Liver (tissue), 9 donors: ENCODE measurements around the gene AKAP12. TPM values are rescaled to one million over a fixed set of nuclear protein-coding genes. Genes with fewer than 3 reads are reported as not detected.

ENCODE experiments used
- DNase-seq: peaks from one replicate; pipeline ENCODE4 v3.0.0-alpha.2; 2017; ENCODE audit warnings: low spot score
- H3K27ac ChIP-seq, 2 donors: one replicate each; pipeline ENCODE4 v1.7.0; 2013; ENCODE audit warnings: inconsistent platforms in 2 of 2, low read length in 2 of 2, control low read depth in 1 of 2, low read depth in 1 of 2, mild to moderate bottlenecking in 1 of 2
- H3K27me3 ChIP-seq, 4 donors: one replicate each; pipeline versions ENCODE4 v1.6.1 to v1.7.0; 2013; ENCODE audit warnings: low read length in 3 of 4, inconsistent platforms in 1 of 4, mild to moderate bottlenecking in 1 of 4, moderate library complexity in 1 of 4; ENCODE audit not compliant: control insufficient read depth in 4 of 4, insufficient read depth in 4 of 4
- H3K36me3 ChIP-seq, 4 donors: one replicate each; pipeline versions ENCODE4 v1.6.1 to v1.7.0; 2013; ENCODE audit warnings: low read length in 3 of 4, mild to moderate bottlenecking in 3 of 4, low read depth in 1 of 4, moderate library complexity in 1 of 4; ENCODE audit not compliant: control insufficient read depth in 4 of 4, insufficient read depth in 3 of 4
- H3K4me1 ChIP-seq, 4 donors: one replicate each; pipeline versions ENCODE4 v1.6.1 to v1.7.0; 2013; ENCODE audit warnings: low read length in 3 of 4, mild to moderate bottlenecking in 3 of 4, moderate library complexity in 1 of 4; ENCODE audit not compliant: control insufficient read depth in 4 of 4, insufficient read depth in 4 of 4
- H3K4me3 ChIP-seq, 3 donors: one replicate each; pipeline versions ENCODE4 v1.6.1 to v1.7.0; 2013; ENCODE audit warnings: low read length in 3 of 3, control low read depth in 1 of 3, low read depth in 1 of 3, mild to moderate bottlenecking in 1 of 3
- H3K9ac ChIP-seq, 2 donors: one replicate each; pipeline ENCODE4 v1.7.0; 2013; ENCODE audit warnings: low read length in 2 of 2, mild to moderate bottlenecking in 2 of 2, moderate library complexity in 2 of 2, control low read depth in 1 of 2, low read depth in 1 of 2
- H3K9me3 ChIP-seq, 4 donors: one replicate each; pipeline versions ENCODE4 v1.6.1 to v1.7.0; 2013; ENCODE audit warnings: low read length in 3 of 4; ENCODE audit not compliant: control insufficient read depth in 4 of 4
- EGR1 ChIP-seq, 2 donors: IDR thresholded peaks; 2 replicates each; pipeline ENCODE4 v1.6.1; 2016 to 2018; ENCODE audit warnings: antibody characterized with exemption in 2 of 2, low read depth in 2 of 2
- FOXA1 ChIP-seq: IDR thresholded peaks from 2 replicates; pipeline ENCODE4 v1.6.1; 2016; ENCODE audit warnings: antibody characterized with exemption
- GABPA ChIP-seq, 2 donors: IDR thresholded peaks in 1 of 2; conservative IDR thresholded peaks in 1 of 2; 2 replicates each; pipeline ENCODE4 v1.6.1; 2016; ENCODE audit warnings: antibody characterized with exemption in 2 of 2, mild to moderate bottlenecking in 1 of 2, moderate library complexity in 1 of 2
- HNF4A ChIP-seq, 2 donors: conservative IDR thresholded peaks; 2 replicates each; pipeline ENCODE4 v1.6.1; 2016; ENCODE audit warnings: antibody characterized with exemption in 2 of 2, mild to moderate bottlenecking in 2 of 2
- JUND ChIP-seq, 2 donors: IDR thresholded peaks; 2 replicates each; pipeline ENCODE4 v1.6.1; 2016; ENCODE audit warnings: antibody characterized with exemption in 2 of 2
- NR2F2 ChIP-seq: IDR thresholded peaks from 2 replicates; pipeline ENCODE4 v1.6.1; 2016; ENCODE audit warnings: antibody characterized with exemption
- RAD21 ChIP-seq, 2 donors: IDR thresholded peaks; 2 replicates each; pipeline ENCODE4 v1.6.1; 2016; ENCODE audit warnings: antibody characterized with exemption in 2 of 2, mild to moderate bottlenecking in 2 of 2
- RXRA ChIP-seq, 2 donors: IDR thresholded peaks; 2 replicates each; pipeline ENCODE4 v1.6.1; 2017 to 2018; ENCODE audit warnings: antibody characterized with exemption in 2 of 2, mild to moderate bottlenecking in 1 of 2
- YY1 ChIP-seq: IDR thresholded peaks from 2 replicates; pipeline ENCODE4 v1.6.1; 2016; ENCODE audit warnings: antibody characterized with exemption, mild to moderate bottlenecking
- WGBS: extraction: QIAGEN DNeasy Blood & Tissue Kit; methylation state at CpG from one replicate; pipeline ENCODE4 v1.1.7; 2013; 5-methylcytosine and 5-hydroxymethylcytosine counted together
- polyA plus RNA-seq, 2 donors: library from polyadenylated mRNA; stranded (reverse) in 1 of 2; unstranded in 1 of 2; fragments of 200-250 nt in 1 of 2; fragments of >200 nt in 1 of 2; fragmentation: Nextera tagmentation in 1 of 2; extraction: Ambion mirVana in 1 of 2; gene quantifications; one replicate each; pipeline versions ENCODE4 v1.2.1 to v1.2.3, GENCODE V29; 2013 to 2015
- total RNA-seq, 2 donors: library from RNA; depleted of rRNA; stranded (reverse); fragments of >200 nt; gene quantifications; one replicate each; pipeline ENCODE4 v1.2.3, GENCODE V29; 2014
- TF ChIP-seq, protein P1 (sequence below): IDR thresholded peaks from 2 replicates; pipeline ENCODE4 v1.6.1; 2016; ENCODE audit warnings: antibody characterized with exemption, mild to moderate bottlenecking
- TF ChIP-seq, protein P2 (sequence below): IDR thresholded peaks from 2 replicates; pipeline ENCODE4 v1.6.1; 2016; ENCODE audit warnings: antibody characterized with exemption
- TF ChIP-seq, protein P3 (sequence below): fragments of 150-350 bp; IDR thresholded peaks from 2 replicates; pipeline ENCODE4 v1.5.1; 2017; ENCODE audit warnings: improper control_type of control experiment, low read depth, low read length; ENCODE audit not compliant: missing input control
- TF ChIP-seq, protein P4 (sequence below): IDR thresholded peaks from 2 replicates; pipeline ENCODE4 v1.6.1; 2016; ENCODE audit warnings: antibody characterized with exemption
- donor health status: healthy.
- donor health status: healthy.
- donor health status: healthy.
- donor health status: healthy.
- donor health status: healthy.

Gene AKAP12
- total and polyA plus RNA-seq, 4 donors: 6.7 to 14.8 (median 8.6) TPM

DNA sequence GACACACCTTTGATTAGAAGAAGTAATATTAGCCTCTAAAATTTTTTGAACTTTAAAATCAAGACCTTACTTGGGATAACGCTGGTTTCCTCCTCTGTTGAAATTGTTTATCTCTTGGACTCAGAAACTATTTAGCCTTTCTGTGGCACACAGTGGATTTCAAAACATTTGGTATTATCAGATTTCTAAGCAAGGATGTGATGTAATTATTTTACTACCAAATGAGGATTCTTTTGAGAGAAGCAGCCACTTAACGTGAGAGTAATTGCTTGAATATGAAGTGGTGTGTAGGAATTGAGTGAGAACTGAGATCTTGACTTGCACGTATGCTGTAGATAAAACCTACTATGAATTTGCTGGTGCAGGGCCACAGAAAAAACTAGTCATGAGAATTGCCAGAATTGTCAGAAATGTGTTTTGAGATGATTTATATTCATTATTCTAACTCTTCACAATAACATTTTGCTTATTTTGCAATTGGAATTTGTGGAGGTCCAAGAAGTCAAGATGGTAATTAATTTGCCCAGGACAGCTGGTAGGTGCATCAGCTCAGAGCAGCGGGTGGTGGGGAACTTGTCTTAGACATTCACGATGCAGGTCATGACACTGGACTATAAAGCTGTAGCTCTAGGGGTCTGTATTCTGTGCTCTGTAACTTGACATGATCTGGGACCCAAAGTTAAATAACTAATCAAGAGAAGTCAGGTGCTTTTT is 53.4 kb downstream of the AKAP12 start:
- TF ChIP-seq, protein P1, sequence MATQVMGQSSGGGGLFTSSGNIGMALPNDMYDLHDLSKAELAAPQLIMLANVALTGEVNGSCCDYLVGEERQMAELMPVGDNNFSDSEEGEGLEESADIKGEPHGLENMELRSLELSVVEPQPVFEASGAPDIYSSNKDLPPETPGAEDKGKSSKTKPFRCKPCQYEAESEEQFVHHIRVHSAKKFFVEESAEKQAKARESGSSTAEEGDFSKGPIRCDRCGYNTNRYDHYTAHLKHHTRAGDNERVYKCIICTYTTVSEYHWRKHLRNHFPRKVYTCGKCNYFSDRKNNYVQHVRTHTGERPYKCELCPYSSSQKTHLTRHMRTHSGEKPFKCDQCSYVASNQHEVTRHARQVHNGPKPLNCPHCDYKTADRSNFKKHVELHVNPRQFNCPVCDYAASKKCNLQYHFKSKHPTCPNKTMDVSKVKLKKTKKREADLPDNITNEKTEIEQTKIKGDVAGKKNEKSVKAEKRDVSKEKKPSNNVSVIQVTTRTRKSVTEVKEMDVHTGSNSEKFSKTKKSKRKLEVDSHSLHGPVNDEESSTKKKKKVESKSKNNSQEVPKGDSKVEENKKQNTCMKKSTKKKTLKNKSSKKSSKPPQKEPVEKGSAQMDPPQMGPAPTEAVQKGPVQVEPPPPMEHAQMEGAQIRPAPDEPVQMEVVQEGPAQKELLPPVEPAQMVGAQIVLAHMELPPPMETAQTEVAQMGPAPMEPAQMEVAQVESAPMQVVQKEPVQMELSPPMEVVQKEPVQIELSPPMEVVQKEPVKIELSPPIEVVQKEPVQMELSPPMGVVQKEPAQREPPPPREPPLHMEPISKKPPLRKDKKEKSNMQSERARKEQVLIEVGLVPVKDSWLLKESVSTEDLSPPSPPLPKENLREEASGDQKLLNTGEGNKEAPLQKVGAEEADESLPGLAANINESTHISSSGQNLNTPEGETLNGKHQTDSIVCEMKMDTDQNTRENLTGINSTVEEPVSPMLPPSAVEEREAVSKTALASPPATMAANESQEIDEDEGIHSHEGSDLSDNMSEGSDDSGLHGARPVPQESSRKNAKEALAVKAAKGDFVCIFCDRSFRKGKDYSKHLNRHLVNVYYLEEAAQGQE: no peak
- TF ChIP-seq RXRA (IDR thresholded peaks at IDR 0.05) (no peak), YY1 (no peak), GABPA (IDR thresholded peaks at IDR 0.05 in 1 of 2, conservative IDR thresholded peaks at IDR 0.05 in 1 of 2) (no peak), NR2F2 (no peak), EGR1 (IDR thresholded peaks at IDR 0.05; ENCODE audit: low read depth in 2 of 2) (no peak), FOXA1 (no peak), HNF4A (conservative IDR thresholded peaks at IDR 0.05) (no peak), RAD21 (IDR thresholded peaks at IDR 0.05) (no peak)
- TF ChIP-seq, protein P2, sequence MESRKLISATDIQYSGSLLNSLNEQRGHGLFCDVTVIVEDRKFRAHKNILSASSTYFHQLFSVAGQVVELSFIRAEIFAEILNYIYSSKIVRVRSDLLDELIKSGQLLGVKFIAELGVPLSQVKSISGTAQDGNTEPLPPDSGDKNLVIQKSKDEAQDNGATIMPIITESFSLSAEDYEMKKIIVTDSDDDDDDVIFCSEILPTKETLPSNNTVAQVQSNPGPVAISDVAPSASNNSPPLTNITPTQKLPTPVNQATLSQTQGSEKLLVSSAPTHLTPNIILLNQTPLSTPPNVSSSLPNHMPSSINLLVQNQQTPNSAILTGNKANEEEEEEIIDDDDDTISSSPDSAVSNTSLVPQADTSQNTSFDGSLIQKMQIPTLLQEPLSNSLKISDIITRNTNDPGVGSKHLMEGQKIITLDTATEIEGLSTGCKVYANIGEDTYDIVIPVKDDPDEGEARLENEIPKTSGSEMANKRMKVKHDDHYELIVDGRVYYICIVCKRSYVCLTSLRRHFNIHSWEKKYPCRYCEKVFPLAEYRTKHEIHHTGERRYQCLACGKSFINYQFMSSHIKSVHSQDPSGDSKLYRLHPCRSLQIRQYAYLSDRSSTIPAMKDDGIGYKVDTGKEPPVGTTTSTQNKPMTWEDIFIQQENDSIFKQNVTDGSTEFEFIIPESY: no peak
- TF ChIP-seq, protein P3, sequence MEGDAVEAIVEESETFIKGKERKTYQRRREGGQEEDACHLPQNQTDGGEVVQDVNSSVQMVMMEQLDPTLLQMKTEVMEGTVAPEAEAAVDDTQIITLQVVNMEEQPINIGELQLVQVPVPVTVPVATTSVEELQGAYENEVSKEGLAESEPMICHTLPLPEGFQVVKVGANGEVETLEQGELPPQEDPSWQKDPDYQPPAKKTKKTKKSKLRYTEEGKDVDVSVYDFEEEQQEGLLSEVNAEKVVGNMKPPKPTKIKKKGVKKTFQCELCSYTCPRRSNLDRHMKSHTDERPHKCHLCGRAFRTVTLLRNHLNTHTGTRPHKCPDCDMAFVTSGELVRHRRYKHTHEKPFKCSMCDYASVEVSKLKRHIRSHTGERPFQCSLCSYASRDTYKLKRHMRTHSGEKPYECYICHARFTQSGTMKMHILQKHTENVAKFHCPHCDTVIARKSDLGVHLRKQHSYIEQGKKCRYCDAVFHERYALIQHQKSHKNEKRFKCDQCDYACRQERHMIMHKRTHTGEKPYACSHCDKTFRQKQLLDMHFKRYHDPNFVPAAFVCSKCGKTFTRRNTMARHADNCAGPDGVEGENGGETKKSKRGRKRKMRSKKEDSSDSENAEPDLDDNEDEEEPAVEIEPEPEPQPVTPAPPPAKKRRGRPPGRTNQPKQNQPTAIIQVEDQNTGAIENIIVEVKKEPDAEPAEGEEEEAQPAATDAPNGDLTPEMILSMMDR: no peak
- H3K36me3 ChIP-seq: no peaks in the 10 kb centered on the region
- no peak overlapping the region for H3K4me3 ChIP-seq
- 71% methylated on average over 5 of the region's 5 CpGs for WGBS
- H3K27ac ChIP-seq: no peak overlapping the region
- H3K4me1 ChIP-seq: no peaks in the 10 kb centered on the region
- H3K9me3 ChIP-seq: no peaks in the 10 kb centered on the region
- H3K9ac ChIP-seq: no peak overlapping the region
- DNase-seq: no peak
- H3K27me3 ChIP-seq: peaks cover 0 to 2% (median 0%) of the 10 kb centered on the region in 4 donors

DNA sequence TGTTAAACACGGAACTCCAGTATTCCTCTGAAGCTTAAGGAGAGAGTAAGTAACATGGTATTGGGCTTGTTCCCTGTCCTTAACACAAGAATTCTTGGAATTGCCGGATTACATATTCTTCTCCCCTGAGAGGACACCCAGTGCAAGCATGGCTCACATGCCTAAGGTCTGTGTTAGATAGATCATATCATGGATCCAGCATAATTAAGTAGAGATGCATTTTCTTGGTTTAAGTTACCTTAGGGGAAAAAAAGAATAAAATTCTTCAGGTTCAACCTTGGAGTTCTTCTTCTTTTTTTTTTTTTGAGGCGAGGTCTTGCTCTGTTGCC is 53.9 kb downstream of the AKAP12 start:
- H3K4me1 ChIP-seq: no peaks in the 10 kb centered on the region
- no peak overlapping the region for H3K9ac ChIP-seq
- H3K27me3 ChIP-seq: peaks cover 0 to 2% (median 0%) of the 10 kb centered on the region in 4 donors
- 85% methylated on average over 3 of the region's 3 CpGs for WGBS
- TF ChIP-seq, protein P4, sequence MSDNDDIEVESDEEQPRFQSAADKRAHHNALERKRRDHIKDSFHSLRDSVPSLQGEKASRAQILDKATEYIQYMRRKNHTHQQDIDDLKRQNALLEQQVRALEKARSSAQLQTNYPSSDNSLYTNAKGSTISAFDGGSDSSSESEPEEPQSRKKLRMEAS: no peak
- TF ChIP-seq, protein P1: no peak
- TF ChIP-seq YY1 (no peak), JUND (IDR thresholded peaks at IDR 0.05) (no peak)
- TF ChIP-seq, protein P2: no peak
- DNase-seq: no peak
- no peak overlapping the region for H3K27ac ChIP-seq
- no peaks in the 10 kb centered on the region for H3K36me3 ChIP-seq
- no peak overlapping the region for H3K4me3 ChIP-seq
- no peaks in the 10 kb centered on the region for H3K9me3 ChIP-seq
